Body of pancreas (tissue), 4 donors: ENCODE measurements around the gene DNAJC17. TPM values are rescaled to one million over a fixed set of nuclear protein-coding genes. Genes with fewer than 3 reads are reported as not detected.
A peak's percentile ranks its signal among the peaks of the same experiment; 100 is the strongest.

Experiments used
- ATAC-seq: fragments of 150-250 bp; one replicate; pipeline ENCODE4 v1.9.1; 2016
- DNase-seq, 4 donors: peaks; one replicate each; pipeline ENCODE4 v3.0.0-alpha.2; 2019
- H3K27ac ChIP-seq, 4 donors: fragments of 200-600 bp; sonication (generic); 1 replicate in 3 of 4; 2 replicates in 1 of 4; pipeline versions ENCODE4 v1.5.1 to v1.6.1; 2016 to 2019; ENCODE audit warnings: mild to moderate bottlenecking in 1 of 4, mixed read lengths in 1 of 4, moderate library complexity in 1 of 4
- H3K27me3 ChIP-seq, 2 donors: fragments of 200-600 bp; sonication (generic); one replicate each; pipeline ENCODE4 v1.6.0; 2016; ENCODE audit warnings: mild to moderate bottlenecking in 1 of 2
- H3K36me3 ChIP-seq, 2 donors: fragments of 200-600 bp; sonication (generic); replicated peaks in 1 of 2; 2 replicates each; pipeline ENCODE4 v1.5.1; 2016; ENCODE audit warnings: low read depth in 2 of 2; ENCODE audit not compliant: insufficient read depth in 1 of 2
- H3K4me1 ChIP-seq: fragments of 200-600 bp; sonication (generic); one replicate; pipeline ENCODE4 v1.6.0; 2016
- H3K4me3 ChIP-seq, 2 donors: fragments of 200-600 bp; sonication (generic); 1 replicate in 1 of 2; 2 replicates in 1 of 2; pipeline ENCODE4 v1.5.1; 2016 to 2019
- H3K9me3 ChIP-seq, 3 donors: fragments of 200-600 bp; sonication (generic); 1 replicate in 2 of 3; 2 replicates in 1 of 3; pipeline ENCODE4 v1.5.1; 2016
- POLR2A ChIP-seq, 3 donors: fragments of 450-650 bp; IDR thresholded peaks; one replicate each; pipeline ENCODE4 v1.6.1; 2016; ENCODE audit warnings: antibody characterized with exemption in 3 of 3, mild to moderate bottlenecking in 2 of 3
- WGBS, 2 donors: methylation state at CpG; one replicate each; pipeline ENCODE4 v1.1.5; 2017; 5-methylcytosine and 5-hydroxymethylcytosine counted together
- intact Hi-C: fragments of 100-400 bp; cut with DNase I; formaldehyde crosslinking; loops from one replicate; pipeline ENCODE4 v1.15.1; 2023
- total RNA-seq, 2 donors: library from RNA; depleted of rRNA; stranded (reverse); fragments of >200 nt; gene quantifications; one replicate each; pipeline ENCODE4 v1.1.0, GENCODE V29; 2016
- TF ChIP-seq, protein P1 (sequence below), 7 experiments: fragments of 450-650 bp in 4 of 7; fragments of 200-600 bp in 3 of 7; sonication (generic) in 3 of 7; IDR thresholded peaks; one replicate each; pipeline ENCODE4 v1.5.1; 2016 to 2019; ENCODE audit warnings: antibody characterized with exemption in 7 of 7

The DNAJC17 gene
- total RNA-seq, 2 donors from 2014 or later = 18.7 to 36.6 TPM

DNA sequence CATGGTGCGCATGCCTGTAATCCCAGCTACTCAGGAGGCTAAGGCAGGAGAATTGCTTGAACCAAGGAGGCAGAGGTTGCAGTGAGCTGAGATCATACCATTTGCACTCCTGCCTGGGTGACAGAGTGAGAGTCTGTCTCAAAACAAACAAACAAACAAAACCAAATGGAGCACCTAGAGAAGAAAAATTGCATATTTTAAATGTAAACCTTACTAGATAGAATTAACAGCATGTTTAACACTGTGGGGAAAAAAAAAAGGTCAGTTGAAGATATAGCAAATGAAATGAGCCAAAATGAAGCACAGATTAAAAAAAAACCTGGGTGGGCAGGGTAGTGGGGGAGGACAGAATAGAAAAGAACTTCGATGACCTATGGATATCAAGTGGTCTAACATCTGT is 13.9 kb upstream of the DNAJC17 start:
- no peaks in the 10 kb centered on the region for H3K36me3 ChIP-seq
- WGBS, 2 donors = 85 to 86% methylated on average over 2 of the region's 2 CpGs
- intact Hi-C loops = no loop called here

DNA sequence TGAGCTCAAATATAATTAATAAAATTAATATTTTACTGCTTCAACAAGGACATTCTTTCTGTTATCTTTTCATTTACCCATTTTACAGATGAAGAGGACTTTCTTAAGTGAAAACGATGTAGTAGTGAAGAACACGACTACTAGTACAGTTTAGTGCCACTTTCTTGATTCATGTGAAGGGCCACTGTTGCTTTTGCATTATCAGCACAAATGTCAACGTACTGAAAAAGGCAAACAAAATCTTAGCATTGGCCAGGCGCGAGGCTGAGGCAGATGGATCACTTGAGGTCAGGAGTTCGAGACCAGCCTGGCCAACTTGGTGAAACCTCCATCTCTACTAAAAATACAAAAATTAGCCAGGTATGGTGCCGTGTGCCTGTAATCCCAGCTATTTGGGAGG is 11.8 kb upstream of the DNAJC17 start:
- intact Hi-C loops = no loop called here
- no peak for TF ChIP-seq POLR2A (IDR thresholded peaks at IDR 0.05)
- TF ChIP-seq, protein P1, sequence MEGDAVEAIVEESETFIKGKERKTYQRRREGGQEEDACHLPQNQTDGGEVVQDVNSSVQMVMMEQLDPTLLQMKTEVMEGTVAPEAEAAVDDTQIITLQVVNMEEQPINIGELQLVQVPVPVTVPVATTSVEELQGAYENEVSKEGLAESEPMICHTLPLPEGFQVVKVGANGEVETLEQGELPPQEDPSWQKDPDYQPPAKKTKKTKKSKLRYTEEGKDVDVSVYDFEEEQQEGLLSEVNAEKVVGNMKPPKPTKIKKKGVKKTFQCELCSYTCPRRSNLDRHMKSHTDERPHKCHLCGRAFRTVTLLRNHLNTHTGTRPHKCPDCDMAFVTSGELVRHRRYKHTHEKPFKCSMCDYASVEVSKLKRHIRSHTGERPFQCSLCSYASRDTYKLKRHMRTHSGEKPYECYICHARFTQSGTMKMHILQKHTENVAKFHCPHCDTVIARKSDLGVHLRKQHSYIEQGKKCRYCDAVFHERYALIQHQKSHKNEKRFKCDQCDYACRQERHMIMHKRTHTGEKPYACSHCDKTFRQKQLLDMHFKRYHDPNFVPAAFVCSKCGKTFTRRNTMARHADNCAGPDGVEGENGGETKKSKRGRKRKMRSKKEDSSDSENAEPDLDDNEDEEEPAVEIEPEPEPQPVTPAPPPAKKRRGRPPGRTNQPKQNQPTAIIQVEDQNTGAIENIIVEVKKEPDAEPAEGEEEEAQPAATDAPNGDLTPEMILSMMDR (IDR thresholded peaks at IDR 0.05) = no peak
- no peaks in the 10 kb centered on the region for H3K9me3 ChIP-seq
- no peaks in the 10 kb centered on the region for H3K27me3 ChIP-seq
- DNase-seq = no peak
- no peaks in the 10 kb centered on the region for H3K36me3 ChIP-seq
- no peaks in the 10 kb centered on the region for H3K4me1 ChIP-seq
- H3K4me3 ChIP-seq = no peak overlapping the region
- WGBS, 2 donors = 55 to 61% methylated on average over 7 of the region's 7 CpGs
- no peak for ATAC-seq
- no peak overlapping the region for H3K27ac ChIP-seq

More for the DNA sequence above, 13.9 kb upstream of the DNAJC17 start:
- Histone ChIP-seq H3K4me1 (peaks cover 11% of the 10 kb centered on the region), H3K9me3 (no peaks in the 10 kb centered on the region), H3K4me3 (no peak overlapping the region), H3K27ac (no peak overlapping the region), H3K27me3 (no peaks in the 10 kb centered on the region)
- DNase-seq = no peak
- no peak for ATAC-seq
- TF ChIP-seq, protein P1 (IDR thresholded peaks at IDR 0.05) = no peak
- no peak for TF ChIP-seq POLR2A (IDR thresholded peaks at IDR 0.05)

DNA sequence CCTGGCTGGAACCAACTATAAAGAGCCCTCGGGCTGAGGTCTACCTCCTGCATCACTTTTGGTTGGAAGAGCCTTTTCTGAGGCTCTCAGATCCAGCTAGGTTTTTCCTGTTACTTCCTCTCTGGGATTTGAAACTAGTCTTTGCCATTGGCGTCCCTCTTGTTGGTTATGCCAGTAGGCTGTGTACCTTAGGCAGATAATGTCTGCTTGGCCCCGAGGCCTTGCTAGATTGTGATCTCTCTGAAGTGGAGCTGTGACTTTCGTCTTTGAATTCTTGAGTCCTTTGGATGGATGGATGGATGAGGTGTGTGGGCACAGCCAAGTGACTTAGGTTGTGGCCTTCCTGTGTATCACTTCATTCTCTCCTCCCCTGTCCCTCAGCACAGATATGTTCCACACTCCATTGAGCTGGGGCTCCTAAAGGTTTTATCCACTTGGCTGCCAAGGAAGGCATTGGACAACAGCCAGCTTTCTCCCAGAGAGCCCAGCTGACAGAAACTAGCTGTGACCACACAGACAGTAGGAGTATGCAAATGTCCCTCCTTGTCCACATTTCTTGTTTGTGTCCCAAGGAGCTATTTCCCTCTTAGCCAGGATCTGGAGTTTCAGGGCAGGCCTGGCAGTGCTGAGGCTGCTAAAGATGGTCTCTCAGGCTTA is 7.9 kb upstream of the DNAJC17 start:
- ATAC-seq (no peak), DNase-seq (peak in 3 of 4 donors; percentile 9 to 50 (median 32))
- Histone ChIP-seq H3K27me3 (no peaks in the 10 kb centered on the region), H3K27ac (no peak overlapping the region), H3K4me3 (no peak overlapping the region), H3K36me3 (peaks cover 0 to 5% of the 10 kb centered on the region in 2 donors), H3K4me1 (no peaks in the 10 kb centered on the region), H3K9me3 (no peaks in the 10 kb centered on the region)
- intact Hi-C loops = no loop called here
- 40 to 61% methylated on average over 4 of the region's 4 CpGs for WGBS, 2 donors
- TF ChIP-seq, protein P1 (IDR thresholded peaks at IDR 0.05) = no peak
- TF ChIP-seq POLR2A (IDR thresholded peaks at IDR 0.05) = no peak

DNA sequence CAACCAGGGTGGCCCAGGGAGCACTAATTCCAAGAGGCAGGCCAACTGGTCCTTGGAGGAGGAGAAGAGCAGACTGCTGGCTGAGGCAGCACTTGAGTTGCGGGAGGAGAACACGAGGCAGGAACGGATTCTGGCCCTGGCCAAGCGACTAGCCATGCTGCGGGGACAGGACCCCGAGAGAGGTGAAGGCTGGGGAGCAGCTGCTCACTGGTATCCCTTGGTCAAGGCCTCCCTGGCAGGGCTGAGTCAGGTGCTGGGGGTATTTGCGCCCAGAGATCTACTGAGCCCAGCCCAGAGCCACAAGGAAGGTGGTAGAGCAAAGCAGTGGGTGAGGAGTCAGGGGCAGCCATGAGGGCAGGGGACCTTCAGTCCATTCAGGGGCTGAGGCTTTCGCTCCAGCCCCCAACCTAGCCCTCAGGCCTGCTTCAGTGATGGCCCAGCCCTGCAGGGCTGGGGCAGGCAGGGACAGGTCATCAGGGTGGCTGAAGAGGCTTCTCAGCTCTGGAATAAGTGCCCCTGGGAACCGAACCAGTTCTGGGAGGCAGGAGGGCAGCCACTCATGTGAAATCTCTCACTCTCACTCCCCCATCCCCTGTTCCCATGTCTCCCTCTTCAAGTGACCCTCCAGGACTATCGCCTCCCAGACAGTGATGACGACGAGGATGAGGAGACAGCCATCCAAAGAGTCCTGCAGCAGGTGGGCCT is 5.6 kb upstream of the DNAJC17 start:
- no peak for DNase-seq
- Histone ChIP-seq H3K27me3 (no peaks in the 10 kb centered on the region), H3K4me1 (peaks cover 10% of the 10 kb centered on the region), H3K36me3 (peaks cover 0 to 5% of the 10 kb centered on the region in 2 donors), H3K4me3 (no peak overlapping the region), H3K27ac (no peak overlapping the region), H3K9me3 (no peaks in the 10 kb centered on the region)
- 93 to 94% methylated on average over 12 of the region's 12 CpGs for WGBS, 2 donors
- TF ChIP-seq POLR2A (IDR thresholded peaks at IDR 0.05) = no peak
- TF ChIP-seq, protein P1 (IDR thresholded peaks at IDR 0.05) = no peak
- ATAC-seq = no peak
- intact Hi-C loops = no loop called here
